Liver (tissue), 9 donors: ENCODE data around the gene HTR1B. TPM values are rescaled to one million over a fixed set of nuclear protein-coding genes. Genes with fewer than 3 reads are reported as not detected.

Experiments
- DNase-seq: peaks from one replicate; pipeline ENCODE4 v3.0.0-alpha.2; 2017; ENCODE audit warnings: low spot score
- H3K27ac ChIP-seq, 2 donors: one replicate each; pipeline ENCODE4 v1.7.0; 2013; ENCODE audit warnings: inconsistent platforms in 2 of 2, low read length in 2 of 2, control low read depth in 1 of 2, low read depth in 1 of 2, mild to moderate bottlenecking in 1 of 2
- H3K27me3 ChIP-seq, 4 donors: one replicate each; pipeline versions ENCODE4 v1.6.1 to v1.7.0; 2013; ENCODE audit warnings: low read length in 3 of 4, inconsistent platforms in 1 of 4, mild to moderate bottlenecking in 1 of 4, moderate library complexity in 1 of 4; ENCODE audit not compliant: control insufficient read depth in 4 of 4, insufficient read depth in 4 of 4
- H3K36me3 ChIP-seq, 4 donors: one replicate each; pipeline versions ENCODE4 v1.6.1 to v1.7.0; 2013; ENCODE audit warnings: low read length in 3 of 4, mild to moderate bottlenecking in 3 of 4, low read depth in 1 of 4, moderate library complexity in 1 of 4; ENCODE audit not compliant: control insufficient read depth in 4 of 4, insufficient read depth in 3 of 4
- H3K4me1 ChIP-seq, 4 donors: one replicate each; pipeline versions ENCODE4 v1.6.1 to v1.7.0; 2013; ENCODE audit warnings: low read length in 3 of 4, mild to moderate bottlenecking in 3 of 4, moderate library complexity in 1 of 4; ENCODE audit not compliant: control insufficient read depth in 4 of 4, insufficient read depth in 4 of 4
- H3K4me3 ChIP-seq, 3 donors: one replicate each; pipeline versions ENCODE4 v1.6.1 to v1.7.0; 2013; ENCODE audit warnings: low read length in 3 of 3, control low read depth in 1 of 3, low read depth in 1 of 3, mild to moderate bottlenecking in 1 of 3
- H3K9ac ChIP-seq, 2 donors: one replicate each; pipeline ENCODE4 v1.7.0; 2013; ENCODE audit warnings: low read length in 2 of 2, mild to moderate bottlenecking in 2 of 2, moderate library complexity in 2 of 2, control low read depth in 1 of 2, low read depth in 1 of 2
- H3K9me3 ChIP-seq, 4 donors: one replicate each; pipeline versions ENCODE4 v1.6.1 to v1.7.0; 2013; ENCODE audit warnings: low read length in 3 of 4; ENCODE audit not compliant: control insufficient read depth in 4 of 4
- FOXA1 ChIP-seq: IDR thresholded peaks from 2 replicates; pipeline ENCODE4 v1.6.1; 2016; ENCODE audit warnings: antibody characterized with exemption
- FOXA2 ChIP-seq: IDR thresholded peaks from 2 replicates; pipeline ENCODE4 v1.6.1; 2016; ENCODE audit warnings: antibody characterized with exemption
- GABPA ChIP-seq, 2 donors: IDR thresholded peaks in 1 of 2; conservative IDR thresholded peaks in 1 of 2; 2 replicates each; pipeline ENCODE4 v1.6.1; 2016; ENCODE audit warnings: antibody characterized with exemption in 2 of 2, mild to moderate bottlenecking in 1 of 2, moderate library complexity in 1 of 2
- HNF4A ChIP-seq, 2 donors: conservative IDR thresholded peaks; 2 replicates each; pipeline ENCODE4 v1.6.1; 2016; ENCODE audit warnings: antibody characterized with exemption in 2 of 2, mild to moderate bottlenecking in 2 of 2
- HNF4G ChIP-seq: IDR thresholded peaks from 2 replicates; pipeline ENCODE4 v1.6.1; 2016; ENCODE audit warnings: antibody characterized with exemption
- JUND ChIP-seq, 2 donors: IDR thresholded peaks; 2 replicates each; pipeline ENCODE4 v1.6.1; 2016; ENCODE audit warnings: antibody characterized with exemption in 2 of 2
- NR2F2 ChIP-seq: IDR thresholded peaks from 2 replicates; pipeline ENCODE4 v1.6.1; 2016; ENCODE audit warnings: antibody characterized with exemption
- RAD21 ChIP-seq, 2 donors: IDR thresholded peaks; 2 replicates each; pipeline ENCODE4 v1.6.1; 2016; ENCODE audit warnings: antibody characterized with exemption in 2 of 2, mild to moderate bottlenecking in 2 of 2
- RXRA ChIP-seq, 2 donors: IDR thresholded peaks; 2 replicates each; pipeline ENCODE4 v1.6.1; 2017 to 2018; ENCODE audit warnings: antibody characterized with exemption in 2 of 2, mild to moderate bottlenecking in 1 of 2
- SP1 ChIP-seq: IDR thresholded peaks from 2 replicates; pipeline ENCODE4 v1.6.1; 2018; ENCODE audit warnings: antibody characterized with exemption, mild to moderate bottlenecking
- TAF1 ChIP-seq: conservative IDR thresholded peaks from 2 replicates; pipeline ENCODE4 v1.6.1; 2016; ENCODE audit warnings: antibody characterized with exemption, mild to moderate bottlenecking
- YY1 ChIP-seq: IDR thresholded peaks from 2 replicates; pipeline ENCODE4 v1.6.1; 2016; ENCODE audit warnings: antibody characterized with exemption, mild to moderate bottlenecking
- WGBS: extraction: QIAGEN DNeasy Blood & Tissue Kit; methylation state at CpG from one replicate; pipeline ENCODE4 v1.1.7; 2013; 5-methylcytosine and 5-hydroxymethylcytosine counted together
- polyA plus RNA-seq, 2 donors: library from polyadenylated mRNA; stranded (reverse) in 1 of 2; unstranded in 1 of 2; fragments of 200-250 nt in 1 of 2; fragments of >200 nt in 1 of 2; fragmentation: Nextera tagmentation in 1 of 2; extraction: Ambion mirVana in 1 of 2; gene quantifications; one replicate each; pipeline versions ENCODE4 v1.2.1 to v1.2.3, GENCODE V29; 2013 to 2015
- total RNA-seq, 2 donors: library from RNA; depleted of rRNA; stranded (reverse); fragments of >200 nt; gene quantifications; one replicate each; pipeline ENCODE4 v1.2.3, GENCODE V29; 2014
- TF ChIP-seq, protein P1 (sequence below): IDR thresholded peaks from 2 replicates; pipeline ENCODE4 v1.6.1; 2016; ENCODE audit warnings: antibody characterized with exemption
- TF ChIP-seq, protein P2 (sequence below): IDR thresholded peaks from 2 replicates; pipeline ENCODE4 v1.6.1; 2016; ENCODE audit warnings: antibody characterized with exemption
- TF ChIP-seq, protein P3 (sequence below): fragments of 150-350 bp; IDR thresholded peaks from 2 replicates; pipeline ENCODE4 v1.5.1; 2017; ENCODE audit warnings: improper control_type of control experiment, low read depth, low read length; ENCODE audit not compliant: missing input control
- TF ChIP-seq, protein P4 (sequence below): IDR thresholded peaks from 2 replicates; pipeline ENCODE4 v1.6.1; 2016; ENCODE audit warnings: antibody characterized with exemption
- TF ChIP-seq, protein P5 (sequence below): IDR thresholded peaks from 2 replicates; pipeline ENCODE4 v1.6.1; 2016; ENCODE audit warnings: antibody characterized with exemption, mild to moderate bottlenecking
- donor health status: healthy.
- donor health status: healthy.
- donor health status: healthy.
- donor health status: healthy.
- donor health status: healthy.

Gene HTR1B
- total and polyA plus RNA-seq, 4 donors = 0.08 TPM; not detected in 3

DNA sequence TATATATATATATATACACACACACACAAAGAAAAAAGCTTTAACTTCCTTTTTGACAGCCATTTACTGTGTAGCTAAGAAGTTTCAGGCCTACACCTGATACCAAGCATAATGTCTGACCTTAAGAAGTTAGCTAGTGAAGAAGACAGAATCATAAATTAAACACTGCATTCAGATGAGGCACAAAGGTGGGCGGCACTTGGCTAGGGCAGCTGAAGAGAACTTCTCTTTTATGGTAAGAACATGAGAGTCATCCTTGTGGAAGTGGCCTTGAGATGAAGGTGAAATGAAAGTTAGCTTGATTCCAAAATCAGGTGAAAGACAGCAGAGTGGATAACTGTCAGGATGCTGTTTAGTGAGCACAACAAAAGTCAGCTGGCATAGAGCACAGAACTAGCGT is 46.5 kb downstream of the HTR1B start:
- 83% methylated on average over 2 of the region's 2 CpGs for WGBS
- H3K9me3 ChIP-seq = no peaks in the 10 kb centered on the region
- H3K9ac ChIP-seq = no peak overlapping the region
- no peak for DNase-seq
- H3K4me1 ChIP-seq = no peaks in the 10 kb centered on the region
- H3K27ac ChIP-seq = no peak overlapping the region
- H3K36me3 ChIP-seq = no peaks in the 10 kb centered on the region
- no peaks in the 10 kb centered on the region for H3K27me3 ChIP-seq
- H3K4me3 ChIP-seq = no peak overlapping the region
- TF ChIP-seq YY1 = no peak
- no peak for TF ChIP-seq RAD21 (IDR thresholded peaks at IDR 0.05)
- no peak for TF ChIP-seq NR2F2
- TF ChIP-seq TAF1 = no peak
- TF ChIP-seq, protein P1, sequence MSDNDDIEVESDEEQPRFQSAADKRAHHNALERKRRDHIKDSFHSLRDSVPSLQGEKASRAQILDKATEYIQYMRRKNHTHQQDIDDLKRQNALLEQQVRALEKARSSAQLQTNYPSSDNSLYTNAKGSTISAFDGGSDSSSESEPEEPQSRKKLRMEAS = no peak
- no peak for TF ChIP-seq HNF4G
- TF ChIP-seq GABPA (IDR thresholded peaks at IDR 0.05 in 1 of 2, conservative IDR thresholded peaks at IDR 0.05 in 1 of 2) = no peak
- TF ChIP-seq, protein P2, sequence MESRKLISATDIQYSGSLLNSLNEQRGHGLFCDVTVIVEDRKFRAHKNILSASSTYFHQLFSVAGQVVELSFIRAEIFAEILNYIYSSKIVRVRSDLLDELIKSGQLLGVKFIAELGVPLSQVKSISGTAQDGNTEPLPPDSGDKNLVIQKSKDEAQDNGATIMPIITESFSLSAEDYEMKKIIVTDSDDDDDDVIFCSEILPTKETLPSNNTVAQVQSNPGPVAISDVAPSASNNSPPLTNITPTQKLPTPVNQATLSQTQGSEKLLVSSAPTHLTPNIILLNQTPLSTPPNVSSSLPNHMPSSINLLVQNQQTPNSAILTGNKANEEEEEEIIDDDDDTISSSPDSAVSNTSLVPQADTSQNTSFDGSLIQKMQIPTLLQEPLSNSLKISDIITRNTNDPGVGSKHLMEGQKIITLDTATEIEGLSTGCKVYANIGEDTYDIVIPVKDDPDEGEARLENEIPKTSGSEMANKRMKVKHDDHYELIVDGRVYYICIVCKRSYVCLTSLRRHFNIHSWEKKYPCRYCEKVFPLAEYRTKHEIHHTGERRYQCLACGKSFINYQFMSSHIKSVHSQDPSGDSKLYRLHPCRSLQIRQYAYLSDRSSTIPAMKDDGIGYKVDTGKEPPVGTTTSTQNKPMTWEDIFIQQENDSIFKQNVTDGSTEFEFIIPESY = no peak
- TF ChIP-seq, protein P3, sequence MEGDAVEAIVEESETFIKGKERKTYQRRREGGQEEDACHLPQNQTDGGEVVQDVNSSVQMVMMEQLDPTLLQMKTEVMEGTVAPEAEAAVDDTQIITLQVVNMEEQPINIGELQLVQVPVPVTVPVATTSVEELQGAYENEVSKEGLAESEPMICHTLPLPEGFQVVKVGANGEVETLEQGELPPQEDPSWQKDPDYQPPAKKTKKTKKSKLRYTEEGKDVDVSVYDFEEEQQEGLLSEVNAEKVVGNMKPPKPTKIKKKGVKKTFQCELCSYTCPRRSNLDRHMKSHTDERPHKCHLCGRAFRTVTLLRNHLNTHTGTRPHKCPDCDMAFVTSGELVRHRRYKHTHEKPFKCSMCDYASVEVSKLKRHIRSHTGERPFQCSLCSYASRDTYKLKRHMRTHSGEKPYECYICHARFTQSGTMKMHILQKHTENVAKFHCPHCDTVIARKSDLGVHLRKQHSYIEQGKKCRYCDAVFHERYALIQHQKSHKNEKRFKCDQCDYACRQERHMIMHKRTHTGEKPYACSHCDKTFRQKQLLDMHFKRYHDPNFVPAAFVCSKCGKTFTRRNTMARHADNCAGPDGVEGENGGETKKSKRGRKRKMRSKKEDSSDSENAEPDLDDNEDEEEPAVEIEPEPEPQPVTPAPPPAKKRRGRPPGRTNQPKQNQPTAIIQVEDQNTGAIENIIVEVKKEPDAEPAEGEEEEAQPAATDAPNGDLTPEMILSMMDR = no peak
- TF ChIP-seq SP1 = no peak

DNA sequence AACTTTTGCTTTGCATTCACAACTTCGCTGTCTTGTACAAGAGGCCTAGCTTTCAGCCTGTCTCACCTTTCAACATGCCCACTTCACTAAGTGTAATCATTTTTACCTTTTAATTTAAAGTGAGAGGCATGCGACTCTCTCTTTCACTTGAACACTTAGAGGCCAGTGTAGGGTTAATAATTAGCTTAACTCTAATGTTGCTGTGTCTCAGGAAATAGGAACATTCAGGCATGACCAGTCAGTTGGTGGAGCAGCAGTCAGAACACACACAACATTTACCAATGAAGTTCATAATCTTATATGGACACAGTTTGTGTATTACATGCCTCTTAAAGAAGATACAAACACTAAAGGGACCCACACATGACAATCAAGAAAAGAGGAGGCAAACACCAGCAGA is 47.6 kb downstream of the HTR1B start:
- no peaks in the 10 kb centered on the region for H3K36me3 ChIP-seq
- DNase-seq = no peak
- no peak overlapping the region for H3K4me3 ChIP-seq
- WGBS = 69% methylated on average over 2 of the region's 2 CpGs
- TF ChIP-seq, protein P2 = no peak
- TF ChIP-seq HNF4G (no peak), JUND (IDR thresholded peaks at IDR 0.05) (no peak), RXRA (IDR thresholded peaks at IDR 0.05) (no peak), RAD21 (IDR thresholded peaks at IDR 0.05) (no peak), FOXA2 (no peak), GABPA (IDR thresholded peaks at IDR 0.05 in 1 of 2, conservative IDR thresholded peaks at IDR 0.05 in 1 of 2) (no peak), SP1 (no peak), TAF1 (no peak), HNF4A (conservative IDR thresholded peaks at IDR 0.05) (no peak), FOXA1 (no peak), NR2F2 (no peak), YY1 (no peak)
- TF ChIP-seq, protein P1 = no peak
- TF ChIP-seq, protein P4, sequence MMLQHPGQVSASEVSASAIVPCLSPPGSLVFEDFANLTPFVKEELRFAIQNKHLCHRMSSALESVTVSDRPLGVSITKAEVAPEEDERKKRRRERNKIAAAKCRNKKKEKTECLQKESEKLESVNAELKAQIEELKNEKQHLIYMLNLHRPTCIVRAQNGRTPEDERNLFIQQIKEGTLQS = no peak
- TF ChIP-seq, protein P3 = no peak
- TF ChIP-seq, protein P5, sequence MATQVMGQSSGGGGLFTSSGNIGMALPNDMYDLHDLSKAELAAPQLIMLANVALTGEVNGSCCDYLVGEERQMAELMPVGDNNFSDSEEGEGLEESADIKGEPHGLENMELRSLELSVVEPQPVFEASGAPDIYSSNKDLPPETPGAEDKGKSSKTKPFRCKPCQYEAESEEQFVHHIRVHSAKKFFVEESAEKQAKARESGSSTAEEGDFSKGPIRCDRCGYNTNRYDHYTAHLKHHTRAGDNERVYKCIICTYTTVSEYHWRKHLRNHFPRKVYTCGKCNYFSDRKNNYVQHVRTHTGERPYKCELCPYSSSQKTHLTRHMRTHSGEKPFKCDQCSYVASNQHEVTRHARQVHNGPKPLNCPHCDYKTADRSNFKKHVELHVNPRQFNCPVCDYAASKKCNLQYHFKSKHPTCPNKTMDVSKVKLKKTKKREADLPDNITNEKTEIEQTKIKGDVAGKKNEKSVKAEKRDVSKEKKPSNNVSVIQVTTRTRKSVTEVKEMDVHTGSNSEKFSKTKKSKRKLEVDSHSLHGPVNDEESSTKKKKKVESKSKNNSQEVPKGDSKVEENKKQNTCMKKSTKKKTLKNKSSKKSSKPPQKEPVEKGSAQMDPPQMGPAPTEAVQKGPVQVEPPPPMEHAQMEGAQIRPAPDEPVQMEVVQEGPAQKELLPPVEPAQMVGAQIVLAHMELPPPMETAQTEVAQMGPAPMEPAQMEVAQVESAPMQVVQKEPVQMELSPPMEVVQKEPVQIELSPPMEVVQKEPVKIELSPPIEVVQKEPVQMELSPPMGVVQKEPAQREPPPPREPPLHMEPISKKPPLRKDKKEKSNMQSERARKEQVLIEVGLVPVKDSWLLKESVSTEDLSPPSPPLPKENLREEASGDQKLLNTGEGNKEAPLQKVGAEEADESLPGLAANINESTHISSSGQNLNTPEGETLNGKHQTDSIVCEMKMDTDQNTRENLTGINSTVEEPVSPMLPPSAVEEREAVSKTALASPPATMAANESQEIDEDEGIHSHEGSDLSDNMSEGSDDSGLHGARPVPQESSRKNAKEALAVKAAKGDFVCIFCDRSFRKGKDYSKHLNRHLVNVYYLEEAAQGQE = no peak
- H3K4me1 ChIP-seq = no peaks in the 10 kb centered on the region
- H3K27ac ChIP-seq = no peak overlapping the region
- H3K9ac ChIP-seq = no peak overlapping the region
- no peaks in the 10 kb centered on the region for H3K9me3 ChIP-seq
- H3K27me3 ChIP-seq = no peaks in the 10 kb centered on the region
